Stomach (tissue), 4 donors: Measurements from ENCODE around the gene ORAI3.

Experiments
- CTCF ChIP-seq, 7 experiments: fragments of 450-650 bp in 4 of 7; fragments of 200-600 bp in 3 of 7; sonication (generic) in 3 of 7; IDR thresholded peaks; one replicate each; pipeline ENCODE4 v1.5.1; 2016 to 2019; ENCODE audit warnings: antibody characterized with exemption in 7 of 7, control low read depth in 2 of 7, mild to moderate bottlenecking in 1 of 7
- EP300 ChIP-seq: sonication (generic); formaldehyde crosslinking; IDR thresholded peaks from one replicate; pipeline ENCODE4 v1.6.1; 2017; ENCODE audit warnings: antibody characterized with exemption
- POLR2A ChIP-seq, 4 donors: fragments of 450-650 bp; IDR thresholded peaks; one replicate each; pipeline ENCODE4 v1.6.1; 2016; ENCODE audit warnings: antibody characterized with exemption in 4 of 4, control low read depth in 2 of 4, mild to moderate bottlenecking in 1 of 4, moderate library complexity in 1 of 4
- POLR2AphosphoS5 ChIP-seq, 3 donors: sonication (generic); formaldehyde crosslinking; IDR thresholded peaks; one replicate each; pipeline ENCODE4 v1.6.1; 2016; ENCODE audit warnings: antibody characterized with exemption in 3 of 3

- TF ChIP-seq CTCF (IDR thresholded peaks at IDR 0.05): peak in 1 of 7 experiments; percentile 32
- TF ChIP-seq POLR2A (IDR thresholded peaks at IDR 0.05): no peak
- TF ChIP-seq EP300: no peak
- no peak for TF ChIP-seq POLR2AphosphoS5 (IDR thresholded peaks at IDR 0.05)
Measured at GRCh38 chr16:30985401-30986128, 36.7 kb downstream of the ORAI3 start.
